ENCODE measurements around the gene NOTCH3.

The NOTCH3 gene

DNA sequence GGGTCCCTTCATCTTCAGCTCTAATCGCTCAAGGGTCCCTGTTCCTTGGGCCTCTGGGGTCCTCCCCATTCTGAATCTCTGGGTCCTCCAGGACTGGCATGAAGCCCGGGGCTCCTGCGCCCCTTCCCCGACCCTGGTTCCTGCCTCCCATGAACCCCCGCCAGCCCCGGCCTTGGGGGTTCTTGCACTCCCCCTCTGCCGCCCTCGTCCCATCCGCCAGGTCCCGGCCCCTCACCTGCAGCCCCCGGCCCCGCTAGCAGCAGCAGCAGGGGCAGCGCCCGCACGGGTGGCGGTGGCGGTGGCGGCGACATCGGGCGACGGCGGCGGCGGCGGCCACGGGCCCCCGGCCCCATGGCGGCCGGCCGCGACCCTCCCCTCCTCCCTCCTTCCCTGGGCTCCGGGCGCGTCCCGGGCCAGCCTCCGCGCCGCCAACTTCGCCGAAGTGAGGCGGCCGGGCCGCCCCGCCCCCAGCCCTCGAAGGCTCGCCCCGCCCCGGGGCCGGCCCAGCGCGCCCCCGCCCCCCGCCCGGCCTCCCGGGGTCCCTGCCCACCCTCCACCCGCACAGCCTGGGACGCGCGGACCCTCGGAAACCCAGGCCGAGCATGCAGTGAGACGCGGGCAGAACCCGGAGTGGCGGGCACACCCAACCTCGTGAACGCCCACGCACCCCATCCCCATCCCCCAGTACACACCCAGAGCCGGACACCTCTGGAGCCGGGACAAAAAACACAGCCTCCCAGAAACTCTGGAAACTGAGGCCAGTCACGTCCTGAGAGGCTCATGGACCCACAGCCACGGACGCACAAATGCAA is at the start of gene NOTCH3:
Gene NOTCH3, minus strand, starts transcription at position 443 of the 812 bp plus-strand sequence. Its CDS starts 90 bp downstream, at position 353.
- DNase-seq: no peak

DNA sequence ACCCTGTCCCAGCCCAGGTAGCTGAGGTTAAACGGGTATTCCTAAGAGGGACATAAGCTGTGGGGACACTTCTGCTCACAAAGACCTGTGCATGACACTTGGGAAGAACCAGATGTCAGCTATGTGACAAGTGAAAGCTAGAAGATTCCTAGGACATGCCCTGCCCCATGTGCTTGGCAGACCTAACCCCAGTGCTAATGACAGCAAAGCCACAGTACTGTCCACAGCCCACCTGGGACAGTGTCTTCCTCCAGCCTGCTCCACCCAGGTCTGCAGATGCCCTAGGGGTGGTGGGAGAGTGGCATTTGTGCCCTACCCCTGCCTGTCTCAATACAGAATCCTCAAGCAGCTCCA is 49.8 kb upstream of the NOTCH3 start:
- DNase-seq: no peak

- DNase-seq: no peak
These were observed 49.3 kb upstream of the NOTCH3 start for GRCh38 chr19:15249972-15250639.

GRCh38 chr19:15249528-15249874 is 48.7 kb upstream of the NOTCH3 start:
- no peak for DNase-seq

GRCh38 chr19:15248648-15249527 is 48.1 kb upstream of the NOTCH3 start:
- no peak for DNase-seq

- no peak for DNase-seq
These were observed 47.3 kb upstream of the NOTCH3 start for GRCh38 chr19:15248106-15248505.

DNA sequence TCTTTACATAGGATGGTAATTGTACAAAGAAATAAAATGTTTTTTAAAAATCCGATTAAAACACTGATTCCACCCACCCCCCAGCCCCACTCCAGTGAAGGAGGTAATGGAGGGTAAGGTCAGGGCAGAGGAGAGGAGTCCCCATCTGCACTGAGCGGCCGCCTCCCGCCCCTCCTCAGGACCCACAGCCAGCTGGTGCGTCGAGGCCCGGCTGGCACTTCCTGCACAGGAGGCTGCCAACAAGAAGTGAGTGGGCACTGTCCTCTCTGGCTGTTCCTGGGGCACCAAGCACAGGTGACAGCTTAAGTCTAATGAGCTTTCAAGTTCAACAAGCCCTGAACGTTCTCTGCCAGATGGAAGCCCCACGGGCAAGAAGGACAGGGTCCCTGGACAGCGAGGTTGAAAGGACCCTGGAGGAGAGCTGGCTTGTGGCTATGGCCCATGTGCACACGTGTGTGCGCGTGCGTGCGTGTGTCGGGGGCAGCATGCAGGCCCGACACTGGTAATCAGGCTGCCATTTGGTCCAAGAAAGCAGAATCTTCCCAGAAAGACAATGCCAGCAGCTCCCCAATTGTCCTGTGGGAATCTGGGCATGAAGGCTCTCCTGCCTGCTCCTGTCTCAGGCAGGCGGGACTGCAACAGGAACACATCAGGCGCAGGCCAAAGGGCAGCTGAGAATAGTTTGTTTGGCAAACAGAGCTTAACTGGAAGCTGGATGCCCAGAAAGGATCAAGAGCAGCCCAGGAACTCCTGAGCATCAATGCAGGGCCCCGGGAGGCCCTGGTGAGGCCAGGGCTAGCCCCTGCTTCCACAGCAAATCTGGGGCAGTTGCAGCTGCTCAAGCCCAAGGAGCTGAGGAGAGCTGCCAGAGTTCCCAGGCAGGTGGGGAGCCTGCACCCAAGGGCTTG is 46.6 kb upstream of the NOTCH3 start:
- DNase-seq: no peak

GRCh38 chr19:15246198-15246481 is 45.3 kb upstream of the NOTCH3 start:
- DNase-seq: no peak

- no peak for DNase-seq
These were observed 44.8 kb upstream of the NOTCH3 start for GRCh38 chr19:15245370-15246197.

DNA sequence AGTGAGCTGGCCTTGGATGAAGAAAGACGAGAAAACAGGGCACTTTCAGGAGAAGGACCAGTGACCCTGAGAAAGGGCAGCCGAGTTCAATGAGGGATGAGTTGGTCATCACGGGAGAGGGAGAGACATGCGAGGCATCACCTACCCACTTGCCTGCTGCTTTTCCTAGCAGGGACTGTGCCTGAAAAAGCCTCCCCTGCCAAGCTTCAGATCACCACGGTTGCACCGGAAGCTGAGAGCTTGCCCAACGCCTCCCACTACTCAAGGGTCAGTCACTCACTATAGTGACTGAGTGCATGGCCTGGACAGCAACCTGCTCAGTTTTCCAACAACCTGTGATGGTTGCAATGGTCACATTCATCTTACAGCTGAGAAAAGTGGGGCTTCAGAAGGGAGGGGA is 44.0 kb upstream of the NOTCH3 start:
- DNase-seq: no peak

DNA sequence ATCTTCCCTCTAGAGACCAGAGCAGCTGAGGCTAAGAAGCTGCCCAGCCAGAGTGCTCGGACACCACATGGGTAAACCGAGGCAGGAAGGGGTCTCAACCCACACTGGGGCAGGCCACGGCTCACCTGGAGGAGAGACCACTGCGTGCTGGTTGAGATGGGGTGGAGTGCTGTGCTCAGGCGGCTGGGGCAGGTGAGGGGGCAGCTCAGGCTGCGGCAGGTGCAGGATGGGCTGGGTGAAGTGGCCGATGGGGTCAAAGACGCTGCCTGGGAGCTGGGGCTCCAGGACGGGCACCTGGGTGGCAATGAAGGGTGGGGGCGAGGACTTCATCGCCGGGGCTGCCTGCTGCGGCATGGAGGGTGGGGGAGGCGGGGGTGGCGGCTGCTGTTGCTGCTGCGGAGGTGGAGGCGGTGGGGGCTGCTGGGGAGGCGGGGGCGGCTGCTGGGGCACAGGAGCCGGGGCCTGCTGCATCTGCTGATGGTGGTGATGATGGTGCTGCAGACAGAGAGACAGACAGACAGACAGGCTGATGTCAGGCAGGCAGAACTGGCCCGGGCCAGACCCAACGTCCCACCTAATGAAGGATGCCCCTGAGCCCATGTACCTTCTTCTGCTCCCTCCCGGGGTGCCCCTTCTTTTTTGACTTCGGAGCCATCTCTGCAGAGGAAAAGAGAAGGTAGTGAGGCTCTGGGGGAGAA is 43.5 kb upstream of the NOTCH3 start:
- DNase-seq: no peak

DNA sequence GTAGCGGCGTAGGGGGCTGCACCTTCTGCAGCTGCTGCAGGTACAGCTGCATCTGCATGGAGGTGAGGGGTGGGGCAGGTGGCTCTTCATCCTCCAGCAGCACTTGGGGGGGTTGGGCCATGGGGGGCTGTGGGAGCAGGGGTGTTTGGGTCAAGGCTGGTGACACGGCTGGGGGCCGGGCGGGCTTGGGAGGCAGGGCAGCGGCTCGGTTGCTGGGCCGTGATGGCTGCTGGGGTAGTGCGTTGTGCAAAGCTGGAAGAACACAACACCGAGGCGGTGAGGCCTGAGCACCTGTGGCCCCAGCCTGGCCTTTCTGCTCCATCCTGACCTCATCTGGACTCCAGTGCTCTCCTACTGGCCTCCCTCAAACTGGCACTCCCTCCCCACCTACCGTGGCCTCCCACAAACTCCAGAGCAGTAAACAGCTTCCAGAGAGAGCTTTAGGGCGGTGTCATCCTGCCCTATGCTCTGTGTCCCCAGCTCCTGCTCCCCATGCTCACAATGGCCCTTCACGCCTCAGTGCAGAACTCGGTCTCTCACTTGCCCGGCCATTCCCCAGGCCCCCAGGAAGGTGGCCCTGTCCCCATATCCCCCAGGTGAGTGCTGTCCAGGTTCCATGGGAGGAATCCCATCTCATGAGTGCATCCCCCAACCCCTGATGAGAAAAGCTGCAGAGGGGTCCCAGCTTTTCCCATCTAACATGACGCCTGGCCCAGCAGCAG is 42.6 kb upstream of the NOTCH3 start:
- no peak for DNase-seq

- DNase-seq: no peak
These were observed 40.6 kb upstream of the NOTCH3 start for GRCh38 chr19:15241259-15241910.

DNA sequence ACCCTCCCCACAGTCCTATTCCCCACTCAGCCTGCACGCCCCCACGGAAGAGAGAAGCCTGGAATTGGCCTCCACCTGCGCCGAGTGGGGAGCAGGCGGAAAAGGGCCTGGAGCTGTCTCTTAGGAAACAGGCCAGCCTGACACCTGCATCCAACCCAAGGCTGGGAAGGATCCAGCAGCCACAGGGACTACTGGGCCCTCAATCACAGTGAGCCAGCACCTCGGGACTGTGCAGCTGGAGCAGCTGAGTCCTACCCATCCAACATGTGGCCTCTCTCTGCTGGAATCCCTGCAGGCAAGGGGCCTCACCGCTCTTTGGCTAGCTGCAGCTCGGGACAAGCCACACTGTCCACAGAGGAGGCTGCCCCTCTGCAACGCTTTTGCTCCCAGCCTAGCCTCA is 39.7 kb upstream of the NOTCH3 start:
- DNase-seq: no peak

DNA sequence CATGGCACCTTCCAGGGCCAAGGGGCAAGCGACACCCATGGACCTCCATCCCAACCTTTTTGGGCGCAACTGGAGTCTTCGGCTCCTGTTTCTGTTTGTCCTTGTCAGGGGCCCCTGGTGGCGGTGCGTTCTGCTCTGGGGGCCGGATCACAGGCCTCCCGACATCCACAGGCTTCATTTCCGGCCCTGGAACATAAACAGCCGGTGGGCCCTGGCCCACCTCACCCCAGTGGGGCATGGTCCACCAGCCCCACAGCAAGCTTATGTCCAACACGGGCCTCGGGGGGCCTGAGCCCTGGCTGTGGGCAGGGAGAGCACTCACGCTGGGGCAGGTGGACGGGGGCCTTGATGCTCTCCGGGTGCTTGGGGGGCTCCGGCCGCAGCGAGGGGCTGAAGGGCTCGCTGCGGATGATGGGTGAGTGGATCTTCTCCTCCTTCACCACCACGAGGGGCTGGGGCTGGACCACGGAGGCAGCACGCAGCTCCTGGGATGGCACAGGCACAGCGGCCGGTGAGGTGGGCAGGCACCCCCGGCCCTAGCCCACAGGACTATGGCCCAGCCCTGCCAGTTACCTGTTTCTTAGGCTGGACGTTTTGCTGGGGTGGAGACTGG is 38.6 kb upstream of the NOTCH3 start:
- DNase-seq: no peak

GRCh38 chr19:15238639-15239155 is 37.9 kb upstream of the NOTCH3 start:
- no peak for DNase-seq

- no peak for DNase-seq
These were observed 37.2 kb upstream of the NOTCH3 start for GRCh38 chr19:15237759-15238638.

GRCh38 chr19:15236886-15237285 is 36.1 kb upstream of the NOTCH3 start:
- no peak for DNase-seq

Data from activated naive CD4-positive, alpha-beta T cell (primary cell).